Suppressor macrophage treated with lipopolysaccharide for 1 hour (primary cell): Measurements from ENCODE around the gene SEC23IP.
"Not testable (repeated sequence)": the region's sequence is repeated elsewhere in the genome, so short reads cannot be mapped to it uniquely, and the experiment has no call there.

Experiments
- DNase-seq, 3 donors: peaks; one replicate each; pipeline ENCODE4 v3.0.0-alpha.2; 2020 to 2022

The SEC23IP gene

DNA sequence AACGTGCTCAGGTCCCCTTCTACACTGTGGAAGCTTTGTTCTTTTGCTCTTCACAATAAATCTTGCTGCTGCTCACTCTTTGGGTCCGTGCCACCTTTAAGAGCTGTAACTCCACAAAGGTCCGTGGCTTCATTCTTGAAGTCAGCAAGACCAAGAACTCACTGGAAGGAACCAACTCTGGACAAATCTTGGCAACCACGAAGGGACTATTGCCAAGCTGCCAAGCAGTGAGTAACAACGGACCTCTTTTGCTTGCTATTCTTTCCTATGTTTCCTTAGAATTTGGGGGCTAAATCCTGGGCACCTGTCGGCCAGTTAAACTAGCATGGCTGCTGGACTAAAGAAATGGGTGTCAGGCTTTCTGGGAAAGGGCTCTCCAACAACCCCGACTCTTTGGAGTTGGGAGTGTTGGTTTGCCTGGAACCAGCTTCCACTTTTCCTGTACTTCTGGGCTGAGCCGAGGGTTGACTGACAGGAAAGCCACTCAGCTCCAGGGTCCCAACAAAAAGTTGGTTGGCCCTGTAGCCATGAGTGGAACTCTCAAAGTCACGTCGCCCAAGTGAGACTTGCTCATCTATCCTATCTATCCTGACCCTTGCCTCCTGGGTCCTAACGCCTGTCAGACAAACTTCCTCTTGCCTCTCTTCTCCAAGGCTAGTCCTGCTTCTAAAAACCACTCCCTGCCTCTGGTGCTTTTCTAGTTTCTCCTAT, 8.5 kb upstream of the SEC23IP start:
- DNase-seq = not testable (repeated sequence)

DNA sequence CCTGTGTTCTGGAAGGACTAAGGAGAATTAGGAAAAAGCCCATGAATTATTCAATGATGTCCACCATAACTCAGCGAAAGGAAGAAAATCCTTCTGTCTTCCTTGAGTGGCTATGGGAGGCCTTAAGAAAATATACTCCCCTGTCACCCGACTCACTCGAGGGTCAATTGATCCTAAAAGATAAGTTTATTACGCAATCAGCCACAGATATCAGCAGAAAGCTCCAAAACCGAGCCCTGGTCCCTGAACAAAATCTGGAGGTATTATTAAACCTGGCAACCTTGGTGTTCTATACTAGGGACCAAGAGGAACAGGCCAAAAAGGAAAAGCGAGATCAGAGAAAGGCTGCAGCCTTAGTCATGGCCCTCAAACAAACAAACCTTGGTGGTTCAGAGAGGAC, 6.5 kb upstream of the SEC23IP start:
- DNase-seq = not testable (repeated sequence)

DNA sequence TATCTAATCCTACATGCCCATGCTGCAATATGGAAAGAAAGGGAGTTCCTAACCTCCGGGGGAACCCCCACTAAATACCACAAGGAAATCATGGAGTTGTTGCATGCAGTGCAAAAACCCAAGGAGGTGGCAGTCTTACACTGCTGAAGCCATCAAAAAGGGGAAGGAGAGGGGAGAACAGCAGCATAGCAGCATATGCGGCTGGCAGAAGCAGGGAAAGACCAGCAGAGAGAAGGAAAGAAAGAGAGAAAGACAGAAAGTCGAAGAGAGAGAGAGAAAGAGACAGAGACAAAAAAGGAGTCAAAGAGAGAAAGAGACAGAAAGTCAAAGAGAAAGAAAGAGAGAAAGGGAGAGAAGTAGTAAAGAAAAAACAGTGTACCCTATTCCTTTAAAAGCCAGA, 3.8 kb upstream of the SEC23IP start:
- DNase-seq = peak; percentile 63 to 78 (median 69)

DNA sequence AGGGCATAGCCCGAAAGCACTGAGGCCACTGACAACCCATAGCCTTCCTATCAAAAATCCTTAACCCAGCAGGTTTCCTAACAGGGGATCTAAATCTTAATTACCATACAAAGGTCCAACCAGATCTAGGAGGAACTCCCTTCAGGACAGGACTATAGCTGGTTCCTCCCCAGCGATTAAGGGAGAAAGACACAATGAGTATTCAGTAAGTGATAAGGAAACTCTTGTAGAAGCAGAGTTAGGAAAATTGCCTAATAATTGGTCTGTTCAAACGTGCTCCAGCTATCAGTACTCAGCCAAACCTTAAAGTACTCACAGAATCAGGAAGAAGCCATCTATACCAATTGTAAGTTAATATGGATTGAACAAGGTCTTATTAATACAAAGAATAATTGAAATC, 3.3 kb upstream of the SEC23IP start:
- DNase-seq = peak; percentile 18 to 40 (median 27)

DNA sequence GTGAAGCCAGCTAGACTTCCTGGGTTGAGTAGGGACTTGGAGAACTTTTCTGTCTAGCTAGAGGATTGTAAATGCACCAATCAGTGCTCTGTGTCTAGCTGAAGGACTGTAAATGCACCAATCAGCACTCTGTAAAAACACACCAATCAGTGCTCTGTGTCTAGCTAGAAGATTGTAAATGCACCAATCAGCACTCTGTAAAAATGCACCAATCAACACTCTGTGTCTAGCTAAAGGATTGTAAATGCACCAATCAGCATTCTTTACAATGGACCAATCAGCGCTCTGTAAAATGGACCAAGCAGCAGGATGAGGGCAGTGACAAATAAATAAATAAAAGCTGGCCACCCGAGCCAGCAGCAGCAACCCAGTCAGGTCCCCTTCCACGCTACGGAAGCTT, 2.2 kb upstream of the SEC23IP start:
- not testable (repeated sequence) for DNase-seq

DNA sequence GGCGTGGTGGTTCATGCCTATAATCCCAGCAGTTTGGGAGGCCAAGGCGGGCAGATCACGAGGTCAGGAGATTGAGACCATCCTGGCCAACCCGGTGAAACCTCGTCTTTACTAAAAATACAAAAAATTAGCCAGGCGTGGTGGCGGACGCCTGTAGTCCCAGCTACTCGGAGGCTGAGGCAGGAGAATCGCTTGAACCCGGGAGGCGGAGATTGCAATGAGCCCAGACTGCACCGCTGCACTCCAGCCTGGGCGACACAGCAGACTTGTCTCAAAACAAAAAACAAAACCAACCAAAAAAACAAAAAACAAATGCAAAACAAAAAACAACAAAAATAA, 712 bp upstream of the SEC23IP start:
- DNase-seq = not testable (repeated sequence)

DNA sequence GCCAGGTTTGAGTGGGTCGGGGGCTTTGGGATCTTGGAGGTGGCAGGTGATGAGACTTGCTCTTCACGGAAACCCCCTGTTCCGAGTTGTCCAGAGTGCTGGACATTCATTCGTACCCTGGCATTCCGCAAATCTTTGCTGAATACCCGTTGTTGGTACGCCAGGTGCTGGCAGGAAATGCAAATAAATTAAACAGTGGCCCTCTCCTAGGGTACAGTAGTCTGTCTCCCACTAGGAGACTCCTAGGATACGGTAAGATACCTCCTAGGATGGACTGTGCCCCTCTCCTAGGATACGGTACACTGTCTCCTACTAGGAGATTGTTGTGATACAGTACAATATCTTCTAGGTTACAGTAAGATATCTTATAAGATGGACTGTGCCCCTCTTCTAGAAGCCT, 544 bp downstream of the SEC23IP start:
- no peak for DNase-seq

DNA sequence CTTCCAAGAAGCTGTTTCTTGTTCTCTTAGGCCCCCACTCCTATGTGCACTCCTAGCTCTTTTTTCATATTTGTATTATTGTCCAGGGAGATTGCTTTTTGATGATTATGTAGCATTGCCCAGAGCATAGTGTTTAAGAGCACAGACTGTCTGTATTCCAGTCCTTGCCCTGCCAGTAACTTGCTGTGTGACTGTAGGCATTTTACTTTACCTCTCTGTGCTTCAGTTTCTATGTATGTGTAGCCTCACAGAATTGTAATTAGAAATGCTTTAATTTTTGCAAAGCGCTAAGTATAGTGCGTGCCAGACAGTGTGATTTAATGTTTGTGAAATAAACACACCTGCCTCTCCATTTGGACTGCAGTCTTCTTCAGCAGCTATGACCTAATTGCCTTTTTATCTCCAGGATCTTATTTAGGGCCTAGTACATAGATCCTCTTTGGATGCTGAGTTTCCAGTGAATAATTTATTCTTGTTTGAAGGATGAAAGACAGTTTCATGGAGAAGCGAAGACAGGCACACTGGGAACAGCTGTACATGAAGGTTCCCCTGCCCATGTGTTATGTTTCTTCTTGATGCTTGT, 1.4 kb downstream of the SEC23IP start:
- DNase-seq = no peak

DNA sequence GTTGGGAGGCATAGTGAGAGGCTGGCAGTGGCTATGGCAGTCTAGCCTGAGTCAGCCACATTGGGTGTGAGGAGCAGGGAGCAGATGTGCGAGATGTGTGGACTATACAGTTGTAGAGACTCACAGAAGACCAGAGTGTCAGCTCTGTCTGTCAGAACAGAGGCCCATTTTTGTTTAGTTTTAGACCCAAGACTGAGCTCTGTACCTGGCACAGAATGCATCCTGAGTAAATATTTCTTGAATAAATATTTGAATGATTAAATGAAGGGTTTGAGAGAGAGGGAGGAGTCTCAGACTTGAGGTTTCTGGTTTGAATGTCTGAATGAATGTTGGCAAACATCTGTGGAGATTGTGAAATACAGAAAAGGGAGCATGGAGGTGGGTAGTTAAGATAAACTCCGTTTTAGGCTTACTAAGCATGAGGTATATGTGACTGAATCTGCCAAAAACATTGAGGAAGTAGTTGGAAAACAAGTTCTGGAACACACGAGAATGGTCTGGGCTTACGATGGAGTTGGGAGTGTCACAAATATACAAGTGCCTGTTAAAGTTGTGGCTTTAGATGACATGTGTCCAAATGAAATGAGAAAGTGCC, 3.6 kb downstream of the SEC23IP start:
- peak; percentile 27 to 66 (median 60) for DNase-seq

DNA sequence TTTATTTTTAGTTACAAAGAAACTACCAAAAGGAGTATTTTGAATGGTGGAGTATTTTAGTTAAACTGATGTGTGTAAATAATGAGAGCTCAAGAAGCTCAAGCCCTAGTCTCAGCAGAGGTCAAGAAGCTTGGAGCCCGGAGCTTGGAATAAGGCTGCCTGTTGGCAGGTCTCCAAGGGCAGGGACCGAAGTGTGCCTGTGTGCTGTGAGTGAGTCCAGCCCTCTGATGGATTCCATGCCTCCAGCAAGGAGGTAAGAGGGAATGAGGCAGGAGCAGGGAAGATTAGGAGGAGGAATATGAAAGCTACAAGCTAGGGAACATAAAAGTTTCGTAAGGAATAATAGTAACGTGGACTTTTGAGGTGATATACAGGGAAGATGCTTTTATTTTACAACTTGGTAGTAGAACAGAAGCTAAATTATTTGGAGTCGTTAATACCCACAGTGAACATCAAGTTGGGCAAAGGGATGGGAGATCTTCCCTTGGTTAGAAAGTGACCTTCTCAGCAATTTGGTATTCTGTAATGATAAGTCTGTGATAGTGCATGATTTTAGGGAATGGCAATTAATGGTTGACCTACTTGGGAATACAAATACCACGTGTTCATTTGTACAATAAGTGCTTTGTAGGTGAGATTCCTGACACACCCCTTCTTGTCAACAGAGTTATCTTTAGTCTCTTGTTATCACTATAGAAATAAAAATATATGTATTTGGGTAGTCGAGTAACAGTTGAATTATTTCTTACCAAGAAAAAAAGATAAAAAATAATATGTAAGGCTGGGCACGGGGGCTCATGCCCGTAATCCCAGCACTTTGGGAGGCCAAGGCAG, 4.6 kb downstream of the SEC23IP start:
- no peak for DNase-seq

DNA sequence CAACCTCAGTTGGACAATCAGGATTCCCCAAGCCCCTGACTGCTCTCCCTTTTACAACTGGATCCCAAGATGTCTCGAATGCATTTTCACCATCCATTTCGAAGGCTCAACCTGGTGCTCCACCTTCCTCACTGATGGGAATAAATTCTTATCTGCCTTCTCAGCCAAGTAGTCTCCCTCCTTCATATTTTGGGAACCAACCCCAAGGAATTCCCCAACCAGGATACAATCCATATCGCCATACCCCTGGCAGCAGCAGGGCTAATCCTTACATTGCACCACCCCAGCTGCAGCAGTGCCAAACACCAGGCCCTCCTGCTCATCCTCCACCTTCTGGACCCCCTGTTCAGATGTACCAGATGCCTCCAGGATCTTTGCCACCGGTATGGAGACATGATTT, 6.0 kb downstream of the SEC23IP start:
- DNase-seq = no peak

DNA sequence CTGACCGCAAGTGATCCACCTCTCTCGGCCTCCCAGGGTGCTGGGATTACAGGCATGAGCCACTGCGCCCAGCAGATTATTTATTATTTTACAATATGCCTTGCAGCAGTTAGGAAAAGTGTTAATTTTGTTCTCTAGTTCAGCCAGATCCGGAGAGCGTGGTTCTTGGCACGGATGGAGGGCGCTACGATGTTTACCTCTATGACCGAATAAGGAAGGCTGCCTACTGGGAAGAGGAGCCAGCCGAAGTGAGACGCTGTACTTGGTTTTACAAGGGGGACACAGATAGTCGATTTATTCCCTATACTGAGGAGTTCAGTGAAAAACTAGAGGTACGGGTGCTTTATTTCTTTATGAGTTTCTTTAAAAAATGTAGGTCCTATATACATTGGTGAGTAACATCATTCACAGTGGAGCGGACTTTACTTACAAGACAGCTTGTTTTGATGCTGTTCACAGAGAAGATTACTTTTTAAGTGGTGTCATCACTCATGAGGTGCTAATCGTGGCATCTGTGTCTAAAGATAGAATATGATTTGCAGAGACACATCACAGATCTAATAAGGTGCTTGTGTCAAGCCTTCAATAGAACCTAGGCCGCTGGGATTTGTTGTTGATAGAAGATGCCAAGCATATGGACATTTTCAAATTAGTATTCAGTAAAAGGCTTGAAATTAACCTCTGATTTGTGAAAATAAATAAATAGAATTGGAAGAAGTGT, 11.6 kb downstream of the SEC23IP start:
- no peak for DNase-seq

DNA sequence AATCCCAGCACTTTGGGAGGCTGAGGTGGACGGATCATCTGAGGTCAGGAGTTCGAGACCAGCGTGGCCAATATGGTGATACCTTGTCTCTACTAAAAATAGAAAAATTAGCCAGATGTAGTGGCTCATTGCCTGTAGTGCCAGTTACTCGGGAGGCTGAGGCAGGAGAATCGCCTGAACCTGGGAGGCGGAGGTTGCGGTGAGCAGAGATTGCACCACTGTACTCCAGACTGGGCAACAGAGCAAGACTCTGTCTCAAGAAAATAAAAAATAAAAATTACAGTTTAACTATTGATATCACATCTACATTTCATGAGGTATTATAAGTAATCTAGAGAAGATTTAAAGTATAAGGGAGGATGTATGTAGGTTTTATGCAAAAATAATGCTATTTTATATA, 15.2 kb downstream of the SEC23IP start:
- DNase-seq = not testable (repeated sequence)

DNA sequence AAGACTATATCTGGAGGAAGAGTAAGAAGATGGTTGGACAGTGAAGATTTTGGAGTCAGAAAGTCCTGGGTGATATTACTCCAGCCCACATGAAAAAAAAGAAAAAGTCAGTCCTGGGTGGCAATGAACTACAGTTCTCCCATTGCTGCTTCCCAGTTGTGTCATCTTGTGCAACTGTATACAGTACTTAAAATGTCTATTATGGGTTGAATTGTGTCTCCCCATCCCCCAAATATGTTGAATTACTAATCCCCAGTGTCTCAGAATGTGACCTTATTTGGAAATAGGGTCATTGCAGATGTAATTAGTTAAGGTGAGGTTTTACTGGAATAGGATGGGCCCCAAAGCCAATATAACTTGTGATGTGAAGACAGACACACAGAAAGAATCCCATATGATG, 15.6 kb downstream of the SEC23IP start:
- no peak for DNase-seq

DNA sequence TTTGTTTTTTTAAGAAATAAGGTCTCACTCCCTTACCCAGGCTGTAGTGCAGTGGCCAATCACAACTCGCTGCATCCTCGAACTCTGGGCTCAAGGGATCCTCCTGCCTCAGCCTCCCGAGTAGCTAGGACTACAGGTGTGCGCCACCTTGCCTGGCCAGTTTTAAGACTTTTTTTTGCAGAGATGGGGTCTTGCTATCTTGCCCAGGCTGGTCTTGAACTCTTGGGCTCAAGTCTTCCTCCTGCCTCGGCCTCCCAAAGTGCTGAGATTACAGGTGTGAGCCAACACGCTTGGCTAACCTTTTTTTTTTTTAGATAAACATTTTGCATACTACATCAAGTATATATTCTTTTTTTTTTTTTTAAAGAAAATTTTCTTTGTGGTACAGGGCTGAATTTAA, 18.2 kb downstream of the SEC23IP start:
- DNase-seq = no peak

DNA sequence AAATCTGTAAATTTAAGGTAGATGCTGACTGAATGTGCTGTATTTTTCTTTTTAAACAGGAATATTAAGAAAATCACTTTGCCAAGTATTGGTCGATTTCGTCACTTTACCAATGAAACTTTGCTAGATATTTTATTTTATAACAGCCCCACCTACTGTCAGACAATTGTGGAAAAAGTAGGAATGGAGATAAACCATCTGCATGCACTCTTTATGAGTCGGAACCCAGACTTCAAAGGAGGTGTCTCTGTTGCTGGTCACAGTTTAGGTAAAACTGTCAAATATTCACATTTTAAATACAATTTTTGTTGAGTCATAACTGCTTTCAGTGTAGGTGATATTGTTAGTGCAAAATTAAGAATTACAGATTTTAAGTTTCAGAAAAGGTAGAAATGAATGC, 25.2 kb downstream of the SEC23IP start:
- DNase-seq = peak in 2 of 3 donors; percentile 23 to 40

DNA sequence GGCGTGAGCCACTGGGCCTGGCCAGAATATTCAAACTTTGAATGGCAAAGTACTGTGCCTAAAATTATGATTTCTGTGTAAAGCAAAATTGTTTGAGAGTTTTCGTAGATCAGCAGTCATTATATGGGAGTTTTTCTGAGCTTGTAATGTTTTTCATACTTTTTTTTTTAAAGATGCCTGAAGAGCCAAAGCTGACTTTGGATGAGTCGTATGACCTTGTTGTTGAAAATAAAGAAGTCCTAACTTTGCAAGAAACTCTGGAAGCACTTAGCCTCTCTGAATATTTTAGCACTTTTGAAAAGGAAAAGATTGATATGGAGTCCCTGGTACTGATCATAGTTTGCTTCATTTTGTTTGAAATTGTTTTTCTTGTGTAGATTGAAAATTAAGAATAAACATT, 26.7 kb downstream of the SEC23IP start:
- DNase-seq = peak; percentile 38 to 81 (median 70)

DNA sequence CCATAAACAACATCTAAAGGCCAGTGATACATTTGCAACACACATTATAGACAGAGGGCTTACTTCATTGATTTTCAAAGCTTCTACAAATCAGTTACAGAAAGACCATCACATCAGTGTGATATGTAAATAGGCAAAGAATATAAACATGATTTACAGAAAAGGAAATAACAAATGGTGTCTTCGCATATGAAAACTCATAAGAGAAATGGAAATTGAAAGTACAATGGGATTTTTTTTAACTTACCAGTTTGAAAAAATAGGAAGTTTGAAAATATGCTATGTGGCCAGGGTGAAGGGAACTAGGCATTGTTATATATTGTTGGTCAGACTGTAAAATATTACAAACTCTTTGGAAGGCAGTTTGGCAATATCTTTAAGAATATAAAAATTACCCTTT, 27.3 kb downstream of the SEC23IP start:
- peak; percentile 66 to 97 (median 92) for DNase-seq

DNA sequence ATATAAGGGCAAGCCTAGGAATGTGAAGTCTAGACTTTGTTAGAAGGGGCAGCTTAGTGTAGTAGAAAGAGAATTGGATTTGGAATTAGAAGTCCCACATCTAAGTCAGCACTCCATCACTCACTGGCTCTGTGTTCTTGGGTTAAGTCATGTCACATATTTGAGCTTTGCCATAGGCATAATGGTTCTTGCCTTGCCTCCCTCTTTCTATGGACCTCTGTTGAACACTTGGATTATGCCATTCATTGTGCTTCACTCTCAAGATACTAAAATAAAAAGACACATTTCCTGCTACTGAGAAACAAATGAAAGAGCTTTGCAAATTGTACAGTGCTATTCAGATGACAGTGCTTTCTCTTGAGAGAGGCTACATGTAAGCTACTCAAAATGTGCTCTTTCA, 35.9 kb downstream of the SEC23IP start:
- DNase-seq = no peak

DNA sequence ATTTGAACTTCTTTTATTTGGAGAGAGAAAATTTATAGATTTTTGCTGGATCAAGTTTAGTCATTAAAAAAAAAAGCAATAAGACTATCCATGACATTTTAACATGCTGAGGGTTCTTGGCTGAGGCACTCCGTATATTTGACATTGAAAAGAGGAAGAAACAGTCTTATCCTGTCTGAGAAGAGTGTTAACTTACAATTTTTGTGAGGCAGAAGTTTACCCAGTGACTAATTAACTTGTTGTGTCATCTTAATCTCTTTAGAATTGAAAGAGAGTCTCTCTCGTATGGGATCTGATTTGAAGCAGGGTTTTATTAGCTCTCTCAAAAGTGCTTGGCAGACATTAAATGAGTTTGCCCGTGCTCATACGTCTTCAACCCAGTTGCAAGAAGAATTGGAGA, 39.3 kb downstream of the SEC23IP start:
- DNase-seq = peak in 2 of 3 donors; percentile 50 to 52

DNA sequence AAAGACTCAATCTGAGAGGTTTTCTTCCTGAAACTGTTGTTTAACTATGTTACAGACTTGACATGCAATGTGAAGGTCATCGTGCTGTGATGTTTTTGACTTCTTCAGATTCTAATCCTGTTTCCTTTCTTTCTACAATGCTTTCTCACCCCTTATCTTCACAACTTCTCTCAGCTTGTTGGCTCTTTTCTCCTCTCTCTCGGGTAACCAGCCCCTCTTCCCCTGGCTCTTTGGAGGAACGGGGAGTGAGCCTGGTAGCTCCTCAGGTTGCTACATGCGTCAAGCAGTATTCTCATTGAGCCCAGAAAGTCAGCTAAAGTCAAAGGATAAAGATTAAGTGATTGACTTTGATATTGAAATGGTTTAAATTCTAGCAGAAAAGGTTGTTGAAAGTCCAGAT, 40.1 kb downstream of the SEC23IP start:
- no peak for DNase-seq

DNA sequence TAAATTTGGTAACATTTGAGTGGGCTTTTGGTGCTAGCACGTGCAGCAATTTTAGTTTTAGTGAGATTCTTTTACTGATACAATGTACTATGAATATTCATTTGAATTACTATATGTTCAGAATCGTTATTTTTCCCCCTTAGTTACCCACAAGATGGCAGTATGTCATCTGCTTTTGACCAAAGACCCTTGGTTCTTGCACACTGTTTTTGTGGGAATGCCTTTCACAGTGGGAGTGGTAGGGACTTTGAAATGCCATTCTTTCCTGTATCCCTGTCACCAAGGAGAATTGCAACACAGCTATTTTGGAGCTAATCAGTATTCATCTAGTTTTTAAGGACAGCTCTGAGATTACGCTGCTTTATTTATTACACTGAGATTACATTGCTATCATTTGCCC, 40.6 kb downstream of the SEC23IP start:
- DNase-seq = no peak

DNA sequence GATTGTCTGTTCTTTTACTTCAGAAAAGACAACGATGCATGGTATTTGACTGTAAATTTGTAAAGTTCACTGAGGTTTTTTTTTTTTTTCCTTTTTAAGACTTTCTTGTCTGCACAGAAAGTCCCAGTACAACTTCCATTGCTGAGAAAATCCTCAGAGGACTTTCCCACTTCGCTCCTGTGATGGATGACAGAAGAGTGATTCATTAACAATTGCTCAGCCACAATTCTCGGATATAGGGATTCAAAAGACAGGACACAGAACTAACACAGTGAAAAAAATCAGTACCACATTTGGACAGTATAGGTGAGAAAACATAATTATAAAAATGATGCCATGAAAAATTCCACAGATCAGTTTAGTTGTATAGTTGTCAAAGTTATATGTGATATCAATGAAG, 48.0 kb downstream of the SEC23IP start:
- DNase-seq = peak in 2 of 3 donors; percentile 26 to 27
